ENCODE data around the gene BCL11B.

DNA sequence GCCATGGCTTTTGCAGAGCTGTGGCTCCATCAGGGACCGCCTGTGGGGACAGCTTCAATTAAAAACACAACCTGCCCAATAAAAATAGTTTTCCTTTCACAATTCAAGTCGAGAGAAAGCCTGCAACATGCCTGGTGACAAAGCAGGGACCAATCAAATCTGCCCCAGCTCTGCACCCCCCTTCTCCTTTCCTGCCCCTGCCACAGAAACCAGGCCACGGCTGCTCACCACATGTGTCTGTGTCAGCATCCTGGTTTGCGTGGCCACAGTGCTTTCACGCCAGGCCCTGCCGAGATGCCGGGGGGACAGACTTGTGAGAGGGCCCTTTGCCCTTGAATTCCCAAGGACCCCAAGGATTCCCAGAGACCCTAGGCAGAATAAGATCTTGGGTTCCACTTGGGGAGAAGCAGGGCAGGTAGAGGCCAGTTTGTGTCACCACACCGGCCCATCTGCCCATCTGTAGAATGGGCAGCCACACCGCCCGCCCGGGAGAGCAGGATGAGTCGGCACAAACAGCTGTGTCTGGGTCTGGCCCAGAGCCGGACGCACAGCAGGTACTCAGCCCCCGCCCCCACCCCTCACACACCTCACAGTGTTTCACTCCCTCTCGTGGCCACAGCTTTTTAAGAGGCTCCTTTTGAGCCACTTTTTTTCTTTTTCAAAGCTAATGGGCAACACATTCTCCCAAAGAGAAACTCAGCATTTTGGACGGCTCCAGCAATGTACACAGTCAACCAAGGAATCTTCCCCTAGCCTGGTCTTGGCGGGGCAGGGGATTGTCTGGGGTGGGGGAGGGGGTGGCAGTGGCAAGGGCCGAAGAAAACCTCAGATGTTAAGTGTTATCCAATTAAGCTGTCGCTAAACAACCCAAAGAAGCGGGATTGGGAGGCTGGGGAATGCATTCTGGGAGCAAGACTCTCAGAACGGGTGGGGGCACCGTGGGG, 41.5 kb downstream of the BCL11B start:
- TF ChIP-seq, protein P1, sequence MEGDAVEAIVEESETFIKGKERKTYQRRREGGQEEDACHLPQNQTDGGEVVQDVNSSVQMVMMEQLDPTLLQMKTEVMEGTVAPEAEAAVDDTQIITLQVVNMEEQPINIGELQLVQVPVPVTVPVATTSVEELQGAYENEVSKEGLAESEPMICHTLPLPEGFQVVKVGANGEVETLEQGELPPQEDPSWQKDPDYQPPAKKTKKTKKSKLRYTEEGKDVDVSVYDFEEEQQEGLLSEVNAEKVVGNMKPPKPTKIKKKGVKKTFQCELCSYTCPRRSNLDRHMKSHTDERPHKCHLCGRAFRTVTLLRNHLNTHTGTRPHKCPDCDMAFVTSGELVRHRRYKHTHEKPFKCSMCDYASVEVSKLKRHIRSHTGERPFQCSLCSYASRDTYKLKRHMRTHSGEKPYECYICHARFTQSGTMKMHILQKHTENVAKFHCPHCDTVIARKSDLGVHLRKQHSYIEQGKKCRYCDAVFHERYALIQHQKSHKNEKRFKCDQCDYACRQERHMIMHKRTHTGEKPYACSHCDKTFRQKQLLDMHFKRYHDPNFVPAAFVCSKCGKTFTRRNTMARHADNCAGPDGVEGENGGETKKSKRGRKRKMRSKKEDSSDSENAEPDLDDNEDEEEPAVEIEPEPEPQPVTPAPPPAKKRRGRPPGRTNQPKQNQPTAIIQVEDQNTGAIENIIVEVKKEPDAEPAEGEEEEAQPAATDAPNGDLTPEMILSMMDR (IDR thresholded peaks at IDR 0.05), result no peak
- no peak for TF ChIP-seq POLR2A (IDR thresholded peaks at IDR 0.05)

Measured in Peyer's patch (tissue), 4 donors.